ENCODE measurements around the gene SOS1. TPM values are rescaled to one million over a fixed set of nuclear protein-coding genes. Genes with fewer than 3 reads are reported as not detected.

SOS1 gene
- total and polyA plus RNA-seq, 2 of the 13 experiments (the other 11 are each of a cell fraction or from before 2014, with no cell fraction given): 20.8 to 60.4 TPM

GRCh38 chr2:39127973-39128372 lies 7.1 kb upstream of the SOS1 start (continued):
- TF ChIP-seq ATF6 (CRISPR knock-in tag; conservative IDR thresholded peaks at IDR 0.05): no peak

- intact Hi-C loops (cut with micrococcal nuclease; ENCODE audit: unreplicated experiment) (loop anchor here (1.0 to 10.0 kb wide), 5 partner anchors 8 to 370 kb away; partner anchors contain the start of gene SRSF7), in situ Hi-C loops (cut with HindIII; ENCODE audit: extremely low pct_ligation_motif_present, low pct_unique_long_range_greater_than_20kb) (no loop called here)
- no peak for DNase-seq (ENCODE audit: low spot score)
- Histone ChIP-seq H3K9me3 (ENCODE audit: low read length) (no peaks in the 10 kb centered on the region), H3K4me3 (replicated peaks in 1 of 3; ENCODE audit: insufficient read depth in 1 of 3, low read depth in 2 of 3, low read length in 3 of 3) (peak overlapping the region; percentile 81 to 82 (median 81)), H2AFZ (ENCODE audit: low read length) (peak overlapping the region; percentile 84), H3K79me2 (ENCODE audit: insufficient read depth, low read length) (peaks cover 11% of the 10 kb centered on the region), H3K4me1 (ENCODE audit: insufficient read depth, low read length) (peaks cover 52% of the 10 kb centered on the region), H3K4me2 (ENCODE audit: low read depth, low read length) (peak overlapping the region; percentile 83), H3K9ac (ENCODE audit: insufficient read depth, low read depth, low read length) (peak overlapping the region; percentile 80), H4K20me1 (ENCODE audit: insufficient read depth, low read length) (peaks cover 4% of the 10 kb centered on the region), H3K36me3 (replicated peaks in 1 of 2; ENCODE audit: control insufficient read depth in 1 of 2, insufficient read depth in 2 of 2, low read length in 2 of 2) (no peaks in the 10 kb centered on the region), H3K27me3 (ENCODE audit: control insufficient read depth in 1 of 2, insufficient read depth in 2 of 2, low read length in 2 of 2) (no peaks in the 10 kb centered on the region; a peak in 1 of 5 replicates), H3K27ac (ENCODE audit: extremely low read length, insufficient read depth, low read length) (peak overlapping the region; percentile 93)
- 2% methylated on average over 10 of the region's 10 CpGs for WGBS (ENCODE audit: low lambda C conversion rate)
- POLR2A ChIA-PET: interaction anchor here (0.6 to 2.8 kb wide), 15 partner anchors 9 to 628 kb away, joined by 3 to 58 read pairs (median 4); partner anchors contain the start of genes DHX57 and MORN2
- peak; percentile 20 for ATAC-seq
- no peak for FAIRE-seq
- no TSS peak for BruUV-seq (replicated peaks)
- CTCF ChIA-PET (ENCODE audit: low intra/inter-chr PET ratio, low total read pairs): interaction anchor here (1.6 to 7.2 kb wide), 2 partner anchors 65 to 104 kb away, joined by 6 to 53 read pairs; no protein-coding TSS in a partner anchor
- TF ChIP-seq ZNF678 (CRISPR knock-in tag; IDR thresholded peaks at IDR 0.05): no peak
- TF ChIP-seq ZNF367 (CRISPR knock-in tag; IDR thresholded peaks at IDR 0.05; ENCODE audit: borderline replicate concordance): 0 out of 2 replicates have a peak, but pooled peaks have one; percentile 45
- TF ChIP-seq ZBTB3 (CRISPR knock-in tag; IDR thresholded peaks at IDR 0.05; ENCODE audit: borderline replicate concordance, low read depth): no peak
- no peak; the same call in 1 of the 2 replicates for TF ChIP-seq NFAT5 (CRISPR knock-in tag; IDR thresholded peaks at IDR 0.05)
- TF ChIP-seq AKAP8 (CRISPR knock-in tag; IDR thresholded peaks at IDR 0.05): no peak
- 0 out of 2 replicates have a peak, but pooled peaks have one; percentile 24 for TF ChIP-seq STAT5B (CRISPR knock-in tag; IDR thresholded peaks at IDR 0.05)
- no peak for TF ChIP-seq ZNF3 (CRISPR knock-in tag; IDR thresholded peaks at IDR 0.05)
- no peak for TF ChIP-seq NCOR1 (IDR thresholded peaks at IDR 0.05; ENCODE audit: borderline replicate concordance, low read length)
- TF ChIP-seq HIVEP1 (CRISPR knock-in tag; IDR thresholded peaks at IDR 0.05): no peak
- no peak for TF ChIP-seq ZNF580 (CRISPR knock-in tag; IDR thresholded peaks at IDR 0.05; ENCODE audit: borderline replicate concordance, low read depth)
- TF ChIP-seq TCF7 (IDR thresholded peaks at IDR 0.05; ENCODE audit: low read depth): no peak
- no peak for TF ChIP-seq TP53 (CRISPR knock-in tag; conservative IDR thresholded peaks at IDR 0.05)
- no peak for TF ChIP-seq NFYB (CRISPR knock-in tag; IDR thresholded peaks at IDR 0.05)
- TF ChIP-seq IRF9 (CRISPR knock-in tag; IDR thresholded peaks at IDR 0.05; ENCODE audit: borderline replicate concordance): no peak
- no peak for TF ChIP-seq ZSCAN22 (CRISPR knock-in tag; IDR thresholded peaks at IDR 0.05)
Measured at GRCh38 chr2:39124746-39125057, 3.9 kb upstream of the SOS1 start.

Measured in HepG2 (cell line).